Stimulated activated CD4-positive, alpha-beta T cell treated with anti-CD3 and anti-CD28 coated beads, Interleukin-15, amount 100 ng/mL, for 1 hour (primary cell): Measurements from ENCODE around the gene ADCY2.

Experiments
- DNase-seq, 2 donors: peaks; one replicate each; pipeline ENCODE4 v3.0.0-alpha.2; 2020; ENCODE audit warnings: low read depth in 1 of 2, low spot score in 1 of 2

ADCY2 gene

DNA sequence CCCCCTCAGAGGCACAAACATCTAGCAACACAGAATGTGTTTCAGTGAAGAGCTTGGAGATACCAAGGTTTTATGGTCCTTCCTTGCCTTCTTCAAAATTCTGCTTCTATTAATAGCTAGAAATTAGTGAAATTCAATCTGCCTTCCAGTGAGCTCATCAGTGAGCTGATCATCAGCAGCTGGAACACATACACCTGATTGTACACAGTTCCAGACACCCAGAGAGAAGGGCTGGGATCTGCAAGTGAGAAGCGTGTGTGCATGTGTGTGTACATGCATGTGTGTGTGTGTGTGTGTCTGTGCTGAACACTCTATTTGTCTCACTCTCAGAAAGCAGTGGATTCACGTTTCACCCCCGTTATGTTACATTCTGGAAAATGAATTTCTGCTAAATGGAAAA is 426.5 kb downstream of the ADCY2 start:
- DNase-seq, result no peak

- DNase-seq, result no peak
These were observed 427.7 kb downstream of the ADCY2 start for GRCh38 chr5:7823594-7823993.

DNA sequence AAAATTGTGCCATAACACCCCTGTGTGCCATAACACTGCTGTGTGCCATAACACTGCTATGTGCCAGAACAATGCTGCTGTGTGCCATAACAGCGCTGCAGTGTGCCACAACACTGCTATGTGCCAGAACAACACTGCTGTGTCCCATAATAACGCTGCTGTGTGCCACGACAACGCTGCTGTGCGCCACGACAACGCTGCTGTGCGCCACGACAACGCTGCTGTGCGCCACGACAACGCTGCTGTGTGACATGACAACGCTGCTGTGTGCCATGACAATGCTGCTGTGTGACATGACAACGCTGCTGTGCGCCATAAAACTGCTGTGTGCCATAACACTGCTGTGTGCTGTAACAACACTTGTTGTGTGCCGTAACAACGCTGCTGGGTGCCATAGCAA is 429.1 kb downstream of the ADCY2 start:
- no peak for DNase-seq

- DNase-seq, result no peak
These were observed 429.7 kb downstream of the ADCY2 start for GRCh38 chr5:7825630-7826029.

DNA sequence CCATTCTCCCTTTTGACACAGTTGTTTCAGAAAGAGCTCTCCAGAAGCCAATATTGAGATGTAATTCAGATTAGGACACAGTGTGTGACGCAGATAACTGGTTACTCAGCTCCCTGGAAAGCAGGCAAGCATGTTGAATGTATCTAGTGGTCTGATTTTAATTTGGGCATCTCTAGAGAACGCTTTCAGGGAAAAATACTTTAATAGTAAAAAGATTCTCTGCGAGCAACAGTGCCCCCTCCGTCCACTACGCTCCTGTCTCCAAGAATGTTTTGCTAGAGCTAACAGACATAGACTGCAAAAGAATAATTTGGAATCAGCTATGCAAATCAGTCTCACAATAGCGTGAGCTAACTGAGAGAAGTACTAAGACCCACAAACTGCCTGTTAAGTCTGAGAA is 431.7 kb downstream of the ADCY2 start:
- no peak for DNase-seq

GRCh38 chr5:7828269-7828668 is 432.3 kb downstream of the ADCY2 start:
- DNase-seq, result no peak

GRCh38 chr5:7834982-7835381 is 439.0 kb downstream of the ADCY2 start:
- DNase-seq, result no peak

DNA sequence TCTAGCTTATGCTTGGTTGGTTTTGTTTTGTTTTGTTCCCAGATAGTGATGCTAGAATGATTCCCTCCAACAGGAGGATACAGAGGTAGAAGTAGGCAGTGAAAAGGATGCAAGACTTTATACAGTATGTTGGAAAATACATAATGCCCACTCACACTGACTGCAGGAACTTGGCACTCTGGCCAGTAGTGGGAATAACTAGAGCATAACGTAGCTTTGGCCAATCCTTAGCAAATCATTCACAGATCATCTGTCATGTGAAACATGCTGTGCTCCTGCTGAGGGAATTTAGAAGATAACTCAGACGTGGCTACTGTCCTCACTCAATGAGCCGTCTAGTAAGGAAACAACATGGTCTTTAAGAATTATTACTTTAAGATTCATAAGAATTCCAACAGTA is 441.5 kb downstream of the ADCY2 start:
- DNase-seq, result no peak

- DNase-seq, result no peak
These were observed 446.6 kb downstream of the ADCY2 start for GRCh38 chr5:7842531-7842930.

GRCh38 chr5:7844901-7845300 is 449.0 kb downstream of the ADCY2 start:
- no peak for DNase-seq

GRCh38 chr5:7845557-7845956 is 449.6 kb downstream of the ADCY2 start:
- DNase-seq, result no peak

DNA sequence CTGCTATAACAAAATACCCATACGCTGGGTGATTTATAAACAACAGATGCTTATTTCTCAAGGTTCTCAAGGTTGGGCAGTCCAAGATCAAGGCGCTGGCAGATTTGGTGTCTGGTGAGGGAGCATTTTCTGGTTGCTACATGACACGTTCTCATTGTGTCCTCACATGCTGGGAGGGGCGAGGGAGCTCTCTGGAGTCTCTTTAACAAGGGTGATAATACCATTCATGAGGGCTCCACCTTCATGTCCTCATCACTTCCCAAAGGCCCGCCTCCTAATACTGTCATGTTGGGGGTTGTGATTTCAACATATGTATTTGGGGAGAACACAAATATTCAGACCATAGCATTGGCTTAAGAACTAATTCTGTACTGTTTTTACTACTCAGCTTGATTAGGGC is 450.4 kb downstream of the ADCY2 start:
- no peak for DNase-seq

DNA sequence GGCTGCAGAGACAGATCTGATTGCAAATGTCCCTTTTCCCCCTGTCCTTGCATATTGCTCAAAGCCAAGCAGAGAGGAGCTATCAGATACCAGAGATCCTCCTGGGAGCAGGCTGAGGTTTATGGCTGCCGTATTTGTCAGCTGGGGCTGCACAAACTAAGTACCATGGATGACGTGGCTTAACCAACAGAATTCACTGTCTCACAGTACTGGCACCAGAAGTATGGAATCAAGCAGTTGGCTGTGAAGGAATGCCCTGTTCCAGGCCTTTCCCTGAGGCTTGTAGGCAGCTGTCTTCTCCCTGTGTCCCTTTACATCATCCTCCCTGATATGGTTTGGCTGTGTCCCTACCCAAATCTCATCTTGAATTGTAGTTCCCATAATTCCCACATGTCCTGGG is 452.4 kb downstream of the ADCY2 start:
- DNase-seq, result no peak

DNA sequence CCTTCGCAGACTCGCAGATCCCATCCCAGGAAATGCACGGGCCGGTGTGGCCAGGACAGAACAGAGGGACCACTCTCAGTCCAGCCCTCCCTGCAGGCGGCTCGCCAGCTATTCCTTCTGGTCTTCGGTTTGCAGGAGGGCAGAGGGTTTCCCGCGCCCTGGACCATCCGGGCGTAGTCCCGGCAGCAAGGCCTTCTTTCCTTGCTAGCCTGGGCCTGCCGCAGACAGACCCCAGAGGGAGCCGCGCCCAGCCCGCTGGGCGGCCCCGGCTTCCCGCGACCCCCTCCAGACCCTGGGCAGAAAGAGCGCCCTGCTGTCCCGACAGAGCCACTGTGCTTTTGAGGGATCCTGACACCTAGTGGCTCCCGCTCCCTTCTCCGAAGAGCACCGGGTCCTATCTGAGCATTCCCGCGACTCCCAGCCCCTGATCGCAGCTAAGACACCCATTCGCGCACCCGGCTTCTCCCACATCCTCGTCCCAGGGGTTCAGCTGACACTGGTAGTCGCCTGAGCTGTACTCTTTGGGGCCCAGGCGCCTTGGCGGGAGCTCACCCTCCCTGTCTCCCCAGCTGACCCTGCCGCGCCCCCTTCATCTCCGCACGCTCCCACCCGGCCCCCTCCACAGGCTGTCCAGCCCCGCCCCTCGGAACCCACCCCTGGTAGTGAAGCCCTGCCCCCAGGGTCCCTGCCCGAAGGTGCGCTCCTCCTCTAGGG is 453.9 kb downstream of the ADCY2 start:
- no peak for DNase-seq

DNA sequence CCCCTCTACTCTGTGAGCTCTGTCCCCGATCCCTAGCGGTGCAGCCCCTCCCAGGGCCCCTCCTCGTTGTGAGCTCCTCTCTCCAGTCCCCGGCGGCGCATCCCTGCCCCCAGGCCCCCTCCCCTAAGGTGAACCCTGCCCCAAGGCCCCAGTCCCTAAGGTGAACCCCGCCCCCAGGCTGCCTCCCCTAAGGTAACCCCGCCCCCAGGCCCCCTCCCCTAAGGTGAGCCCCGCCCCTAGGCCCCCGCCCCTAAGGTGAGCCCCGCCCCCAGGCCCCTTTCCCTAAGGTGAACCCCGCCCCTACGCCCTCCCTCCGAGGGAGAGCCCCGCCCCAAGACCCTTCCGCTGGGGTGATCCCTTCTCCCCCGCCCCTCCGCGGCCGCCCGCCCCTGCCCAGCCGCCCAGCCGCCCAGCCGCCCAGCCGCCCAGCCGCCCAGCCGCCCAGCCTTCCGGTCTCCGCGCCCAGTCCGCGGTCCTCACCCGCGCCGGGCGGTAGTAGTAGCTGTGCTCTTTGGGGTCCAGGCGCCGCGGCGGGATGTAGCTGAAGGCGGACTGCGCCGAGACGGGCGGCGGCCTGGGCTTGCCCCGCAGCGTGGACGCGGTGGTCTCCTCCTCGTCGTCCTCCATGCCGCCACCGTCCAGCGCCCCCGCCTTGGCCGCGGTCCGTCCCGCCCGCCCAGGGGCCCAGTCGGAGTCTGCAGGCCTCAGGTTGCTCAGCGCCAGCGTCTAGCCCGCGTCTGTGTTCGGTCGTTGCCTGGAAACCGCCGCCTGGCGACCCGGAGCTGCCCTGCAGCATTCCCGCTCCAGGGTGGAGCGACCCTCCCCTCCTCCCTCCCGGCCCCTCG is 454.7 kb downstream of the ADCY2 start, which contains the start of gene CFAP90:
Gene CFAP90, minus strand, starts transcription at position 739 of the 845 bp plus-strand sequence. Its CDS starts 112 bp downstream, at position 627.
- DNase-seq, result no peak

DNA sequence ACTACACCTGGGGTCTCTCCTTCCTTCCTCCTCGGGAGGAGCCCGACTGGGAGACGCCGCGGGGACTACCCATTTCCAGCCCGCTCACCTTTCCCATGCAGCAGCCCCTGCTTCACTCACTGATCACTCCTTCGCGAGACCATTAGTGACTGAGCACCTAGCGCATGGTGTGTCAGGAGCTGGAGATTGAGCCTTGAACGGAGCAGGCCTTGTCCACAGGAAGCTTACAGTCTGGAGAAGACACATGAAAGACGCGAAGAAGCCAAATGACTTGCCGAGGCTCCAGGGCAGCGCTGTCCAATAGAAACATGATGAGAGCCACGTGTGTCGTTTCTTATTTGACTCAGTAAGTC is 455.3 kb downstream of the ADCY2 start:
- no peak for DNase-seq

DNA sequence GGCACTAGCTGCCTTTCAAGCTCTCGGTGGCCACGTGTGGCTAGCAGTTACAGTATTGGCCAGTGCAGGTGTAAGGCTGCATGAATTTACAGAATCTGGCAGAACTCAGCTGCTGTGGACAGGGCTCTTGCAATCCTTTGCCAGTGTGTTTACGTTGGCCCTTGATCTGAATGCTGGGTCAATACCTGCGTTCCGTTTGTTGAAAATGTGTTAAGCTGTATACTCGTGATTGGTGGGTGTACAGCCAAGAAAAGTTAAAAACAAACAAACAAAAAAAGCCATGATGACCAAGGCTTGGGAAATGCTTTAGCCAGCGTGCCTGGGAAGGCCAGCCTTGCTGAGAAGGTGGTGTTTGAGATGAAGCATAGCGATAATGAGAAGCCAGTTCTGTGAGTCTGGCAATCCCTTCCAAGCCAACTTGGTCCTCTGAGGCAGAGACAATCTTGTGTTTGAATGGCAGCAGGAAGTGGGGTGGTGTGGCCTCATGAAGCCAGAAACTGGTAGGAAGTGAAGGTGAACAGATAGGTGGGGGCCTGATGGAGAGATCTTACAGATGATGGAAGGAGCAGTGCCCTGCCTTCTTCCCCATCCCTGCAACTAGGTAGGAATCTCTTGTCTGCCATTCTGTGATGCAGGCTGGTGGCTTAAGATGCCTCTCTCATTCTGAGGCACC is 455.8 kb downstream of the ADCY2 start:
- no peak for DNase-seq

GRCh38 chr5:7852542-7852941 is 456.6 kb downstream of the ADCY2 start:
- no peak for DNase-seq

DNA sequence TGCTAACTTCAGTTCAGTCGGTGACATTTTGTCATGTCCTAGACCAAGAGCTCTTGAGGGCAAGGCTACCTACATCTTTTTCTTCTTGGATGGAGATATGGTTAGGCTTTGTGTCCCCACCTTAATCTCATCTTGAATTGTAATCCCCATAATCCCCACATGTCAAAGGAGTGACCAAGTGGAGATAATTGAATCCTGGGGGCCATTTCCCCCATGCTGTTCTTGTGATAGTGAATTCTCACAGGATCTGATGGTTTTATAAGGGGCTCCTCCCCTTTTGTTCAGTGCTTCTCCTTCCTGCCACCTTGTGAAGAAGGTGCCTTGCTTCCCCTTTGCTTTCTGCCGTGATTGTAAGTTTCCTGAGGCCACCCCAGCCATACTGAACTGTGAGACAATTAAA is 457.1 kb downstream of the ADCY2 start:
- DNase-seq, result no peak

GRCh38 chr5:7855611-7856010 is 459.7 kb downstream of the ADCY2 start:
- no peak for DNase-seq

DNA sequence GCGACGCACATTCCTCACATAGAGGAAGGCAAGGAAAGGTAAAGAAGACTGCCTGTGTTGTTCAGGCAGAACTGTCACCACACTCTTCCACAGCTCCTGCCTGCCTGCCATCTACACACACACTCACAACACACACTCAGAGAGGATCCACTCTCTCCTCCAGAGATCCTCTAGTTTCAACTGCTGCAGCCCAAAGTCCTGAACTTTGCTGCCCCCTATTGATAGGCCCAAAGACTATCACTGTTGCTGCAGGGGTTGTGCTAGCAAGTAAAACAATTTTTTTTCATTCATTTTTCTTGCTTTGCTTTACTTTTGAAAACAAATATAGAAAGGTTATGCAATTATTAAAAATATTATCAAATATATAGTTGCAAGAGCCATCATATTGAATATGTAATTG is 460.9 kb downstream of the ADCY2 start:
- DNase-seq, result no peak

- no peak for DNase-seq
These were observed 461.4 kb downstream of the ADCY2 start for GRCh38 chr5:7857361-7857760.
